Measurements from ENCODE around the gene SIX5.

GRCh38 chr19:45785097-45785496 lies 16.0 kb upstream of the SIX5 start:
- TF ChIP-seq EZH2 (optimal IDR thresholded peaks at IDR 0.05; ENCODE audit: low read depth, low read length) (no peak), CTCF (IDR thresholded peaks at IDR 0.05; ENCODE audit: low read length) (no peak), EZH2phosphoT487 (IDR thresholded peaks at IDR 0.05; ENCODE audit: low read length) (no peak)

Data from MM.1S (cell line).